HepG2 (cell line): ENCODE results near the gene DMGDH. TPM values are rescaled to one million over a fixed set of nuclear protein-coding genes. Genes with fewer than 3 reads are reported as not detected.

Experiments
- ATAC-seq: fragments of 200-7000 bp; cut with Tn5 transposase; 3 replicates; pipeline ENCODE4 v1.9.1; 2020; ENCODE audit warnings: mild to moderate bottlenecking, moderate library complexity
- BruUV-seq: library from RNA; stranded (reverse); fragments of 400-500 nt; replicated peaks from 2 replicates; lab custom pipeline; 2021; lab: Mats Ljungman, UMichigan
- CTCF ChIA-PET: fragments of 300-600 bp; formaldehyde crosslinking; extraction: SDS; loops from one replicate; lab custom pipeline; 2021; ENCODE audit warnings: low total read pairs, inconsistent platforms, low intra/inter-chr PET ratio; lab: Yijun Ruan, JAX
- POLR2A ChIA-PET: fragments of 350-600 bp; sonication (Branson Sonifier 250); formaldehyde crosslinking; loops from one replicate; lab custom pipeline; 2020; ENCODE audit warnings: antibody characterized with exemption, inconsistent platforms; lab: Yijun Ruan, JAX
- DNase-seq: peaks from one replicate; pipeline ENCODE4 v3.0.0-alpha.2; 2015; ENCODE audit warnings: low spot score
- FAIRE-seq: peaks from 3 replicates; lab custom pipeline; 2011; peaks lifted over from hg19 to GRCh38; lab: Jason Lieb, UNC
- H2AFZ ChIP-seq: one replicate; pipeline ENCODE4 v1.6.1; 2011; ENCODE audit warnings: low read length, inconsistent platforms
- H3K27ac ChIP-seq: fragments of 300-600 bp; 3 replicates; pipeline ENCODE4 v1.8.0; 2011; ENCODE audit warnings: mixed run types, mild to moderate bottlenecking, mixed read lengths, low read length, inconsistent platforms; ENCODE audit not compliant: insufficient read depth; ENCODE audit errors: extremely low read length
- H3K27me3 ChIP-seq, 2 experiments: fragments of 200-600 bp in 1 of 2; 2 replicates in 1 of 2; 3 replicates in 1 of 2; pipeline versions ENCODE4 v1.6.0 to v1.8.0; 2011; ENCODE audit warnings: low read length in 2 of 2, mild to moderate bottlenecking in 2 of 2, moderate library complexity in 2 of 2, inconsistent platforms in 1 of 2; ENCODE audit not compliant: insufficient read depth in 2 of 2, control insufficient read depth in 1 of 2
- H3K36me3 ChIP-seq, 2 experiments: fragments of 200-600 bp in 1 of 2; replicated peaks in 1 of 2; 2 replicates in 1 of 2; 3 replicates in 1 of 2; pipeline versions ENCODE4 v1.5.1 to v1.8.0; 2011; ENCODE audit warnings: low read length in 2 of 2, inconsistent platforms in 1 of 2; ENCODE audit not compliant: insufficient read depth in 2 of 2, control insufficient read depth in 1 of 2
- H3K4me1 ChIP-seq: 2 replicates; pipeline ENCODE4 v1.5.1; 2012; ENCODE audit warnings: low read length, inconsistent platforms; ENCODE audit not compliant: insufficient read depth
- H3K4me2 ChIP-seq: 2 replicates; pipeline ENCODE4 v1.6.0; 2011; ENCODE audit warnings: low read depth, low read length, inconsistent platforms
- H3K4me3 ChIP-seq, 3 experiments: fragments of 200-600 bp in 1 of 3; sonication (generic), shearing (Covaris generic) in 1 of 3; replicated peaks in 1 of 3; 2 replicates each; pipeline ENCODE4 v1.5.1; 2011 to 2016; ENCODE audit warnings: low read length in 3 of 3, inconsistent platforms in 2 of 3, low read depth in 2 of 3, mild to moderate bottlenecking in 2 of 3, control low read depth in 1 of 3, mixed read lengths in 1 of 3; ENCODE audit not compliant: insufficient read depth in 1 of 3
- H3K79me2 ChIP-seq: one replicate; pipeline ENCODE4 v1.6.1; 2011; ENCODE audit warnings: low read length, inconsistent platforms; ENCODE audit not compliant: insufficient read depth
- H3K9ac ChIP-seq: 2 replicates; pipeline ENCODE4 v1.6.0; 2011; ENCODE audit warnings: mild to moderate bottlenecking, low read depth, low read length, inconsistent platforms; ENCODE audit not compliant: insufficient read depth
- H3K9me3 ChIP-seq: 2 replicates; pipeline ENCODE4 v1.5.1; 2012; ENCODE audit warnings: mild to moderate bottlenecking, low read length
- H4K20me1 ChIP-seq: 2 replicates; pipeline ENCODE4 v1.6.0; 2011; ENCODE audit warnings: inconsistent platforms, mild to moderate bottlenecking, low read length, moderate library complexity; ENCODE audit not compliant: insufficient read depth
- KDM3A ChIP-seq: IDR thresholded peaks from 2 replicates; pipeline ENCODE4 v1.6.1; 2018; ENCODE audit warnings: low read depth, missing compliant biosample characterization
- MATR3 ChIP-seq: sonication (generic); formaldehyde crosslinking; IDR thresholded peaks from 2 replicates; pipeline ENCODE4 v1.4.0; 2020; ENCODE audit warnings: missing genetic modification reagents
- PBX3 ChIP-seq: sonication (generic); formaldehyde crosslinking; IDR thresholded peaks from 2 replicates; pipeline ENCODE4 v1.8.1; 2023; ENCODE audit warnings: missing genetic modification reagents, inconsistent platforms, borderline replicate concordance
- THAP11 ChIP-seq: IDR thresholded peaks from 2 replicates; pipeline ENCODE4 v1.6.1; 2016; ENCODE audit warnings: missing biosample characterization, missing genetic modification reagents
- USF2 ChIP-seq, 2 experiments: sonication (generic) in 1 of 2; formaldehyde crosslinking in 1 of 2; IDR thresholded peaks; 2 replicates each; pipeline versions ENCODE4 v1.5.1 to v1.6.1; 2011 to 2020; ENCODE audit warnings: borderline replicate concordance in 1 of 2, low read depth in 1 of 2, low read length in 1 of 2, mild to moderate bottlenecking in 1 of 2, missing genetic modification reagents in 1 of 2, moderate library complexity in 1 of 2
- ZHX1 ChIP-seq: sonication (generic); formaldehyde crosslinking; IDR thresholded peaks from 2 replicates; pipeline ENCODE4 v1.8.1; 2022; ENCODE audit warnings: low read depth, mild to moderate bottlenecking, missing genetic modification reagents
- ZNF160 ChIP-seq: sonication (generic); formaldehyde crosslinking; IDR thresholded peaks from 2 replicates; pipeline ENCODE4 v1.8.0; 2022; ENCODE audit warnings: mild to moderate bottlenecking, inconsistent platforms, missing genetic modification reagents
- ZNF253 ChIP-seq: sonication (generic); formaldehyde crosslinking; IDR thresholded peaks from 2 replicates; pipeline ENCODE4 v1.8.0; 2022; ENCODE audit warnings: mild to moderate bottlenecking, missing genetic modification reagents, borderline replicate concordance
- ZNF292 ChIP-seq: sonication (generic); formaldehyde crosslinking; IDR thresholded peaks from 2 replicates; pipeline ENCODE4 v1.8.1; 2022; ENCODE audit warnings: mild to moderate bottlenecking, low read depth, missing genetic modification reagents, borderline replicate concordance
- ZNF333 ChIP-seq: sonication (generic); formaldehyde crosslinking; IDR thresholded peaks from 2 replicates; pipeline ENCODE4 v1.4.0; 2020; ENCODE audit warnings: mild to moderate bottlenecking, missing genetic modification reagents, borderline replicate concordance
- ZNF569 ChIP-seq: sonication (generic); formaldehyde crosslinking; IDR thresholded peaks from 2 replicates; pipeline ENCODE4 v1.5.0; 2020; ENCODE audit warnings: mild to moderate bottlenecking, missing genetic modification reagents, moderate library complexity, borderline replicate concordance
- ZNF572 ChIP-seq: sonication (generic); formaldehyde crosslinking; IDR thresholded peaks from 2 replicates; pipeline ENCODE4 v1.5.1; 2020; ENCODE audit warnings: mild to moderate bottlenecking, missing genetic modification reagents
- ZNF576 ChIP-seq: sonication (generic); formaldehyde crosslinking; IDR thresholded peaks from 2 replicates; pipeline ENCODE4 v1.4.0; 2020; ENCODE audit warnings: mild to moderate bottlenecking, missing genetic modification reagents
- ZNF639 ChIP-seq: conservative IDR thresholded peaks from 2 replicates; pipeline ENCODE4 v1.6.1; 2018; ENCODE audit warnings: missing genetic modification reagents
- WGBS: methylation state at CpG from one replicate; pipeline ENCODE4 v1.1.6; 2017; ENCODE audit warnings: low lambda C conversion rate; 5-methylcytosine and 5-hydroxymethylcytosine counted together
- in situ Hi-C: cut with HindIII; loops from 2 replicates; pipeline ENCODE4 v1.10.0; 2017; ENCODE audit warnings: low pct_unique_long_range_greater_than_20kb; ENCODE audit not compliant: extremely low pct_ligation_motif_present
- intact Hi-C: fragments of 100-400 bp; cut with micrococcal nuclease; formaldehyde crosslinking; loops from one replicate; pipeline ENCODE4 v1.10.0; 2022; ENCODE audit not compliant: unreplicated experiment
- polyA plus RNA-seq, 8 experiments: library from polyadenylated mRNA; depleted of rRNA in 3 of 8; stranded (reverse) in 7 of 8; unstranded in 1 of 8; fragments of >200 nt; fragmentation: Illumina TruSeq in 4 of 8; extraction: Trizol in 4 of 8; gene quantifications; 2 replicates each; pipeline versions ENCODE4 v1.2.1 to v1.2.3, GENCODE V29; 2011 to 2016; ENCODE audit warnings: low read depth in 4 of 8, missing spikeins in 1 of 8, mixed read lengths in 1 of 8; ENCODE audit not compliant: insufficient read depth in 1 of 8
- total RNA-seq, 5 experiments: library from RNA; depleted of rRNA; stranded (reverse); fragments of >200 nt; fragmentation: Illumina TruSeq; extraction: Trizol; gene quantifications; 2 replicates each; pipeline ENCODE4 v1.2.3, GENCODE V29; 2016; ENCODE audit warnings: low read depth in 1 of 5

Gene DMGDH
- total and polyA plus RNA-seq, 2 of the 13 experiments (the other 11 are each of a cell fraction or from before 2014, with no cell fraction given): 3.6 to 7.9 TPM

GRCh38 chr5:78956901-78957300 lies 112.6 kb downstream of the DMGDH start:
- no TSS peak for BruUV-seq
- no peak for FAIRE-seq
- no peak for TF ChIP-seq ZNF333 (CRISPR knock-in tag)
- no peak for TF ChIP-seq USF2 (IDR thresholded peaks at IDR 0.05; ENCODE audit: low read depth, low read length)
- TF ChIP-seq USF2 (CRISPR knock-in tag; IDR thresholded peaks at IDR 0.05; ENCODE audit: borderline replicate concordance): no peak
- no peak for TF ChIP-seq ZNF292
- TF ChIP-seq ZNF160 (CRISPR knock-in tag): no peak
- TF ChIP-seq KDM3A (CRISPR knock-in tag): no peak
- TF ChIP-seq PBX3 (CRISPR knock-in tag): no peak
- no peak for TF ChIP-seq ZNF253 (CRISPR knock-in tag)
- TF ChIP-seq ZNF569: no peak
- no peak for TF ChIP-seq THAP11 (CRISPR knock-in tag)
- TF ChIP-seq ZNF576: no peak
- TF ChIP-seq ZNF639: no peak
- no peak for TF ChIP-seq ZNF572 (CRISPR knock-in tag)
- no peak for TF ChIP-seq ZHX1 (CRISPR knock-in tag)
- TF ChIP-seq MATR3 (CRISPR knock-in tag): no peak

More at GRCh38 chr5:78956901-78957300, 112.6 kb downstream of the DMGDH start:
- Histone ChIP-seq H3K79me2 (no peaks in the 10 kb centered on the region), H3K4me2 (no peak overlapping the region), H2AFZ (no peak overlapping the region), H3K27me3 (no peaks in the 10 kb centered on the region), H3K36me3 (peaks cover 9 to 49% of the 10 kb centered on the region in 2 experiments), H3K9ac (no peak overlapping the region), H3K9me3 (no peaks in the 10 kb centered on the region), H3K27ac (no peak overlapping the region), H3K4me3 (no peak overlapping the region), H3K4me1 (peaks cover 26% of the 10 kb centered on the region), H4K20me1 (no peaks in the 10 kb centered on the region)
- DNase-seq: no peak
- no peak for ATAC-seq
- intact Hi-C loops: no loop called here
- in situ Hi-C loops: no loop called here
- 97% methylated on average over 1 of the region's 1 CpG for WGBS
- ChIA-PET CTCF (no interaction called here), POLR2A (no interaction called here)
